GM12891 (cell line): ENCODE data around the gene G6PD.
A peak's percentile ranks its signal among the peaks of the same experiment; 100 is the strongest.

Experiments used
- DNase-seq: peaks from one replicate; pipeline ENCODE4 v3.0.0; 2011; ENCODE audit warnings: low spot score; ENCODE audit not compliant: insufficient read length
- FAIRE-seq: peaks from 2 replicates; lab custom pipeline; 2011; peaks lifted over from hg19 to GRCh38; lab: Jason Lieb, UNC
- PAX5 ChIP-seq: IDR thresholded peaks from 2 replicates; pipeline ENCODE4 v1.6.1; 2011; ENCODE audit warnings: low read length, moderate library complexity, mild to moderate bottlenecking; ENCODE audit not compliant: insufficient read depth, severe bottlenecking
- POLR2A ChIP-seq: IDR thresholded peaks from 2 replicates; pipeline ENCODE4 v1.6.1; 2011; ENCODE audit warnings: low read depth, low read length, control low read depth
- POLR2AphosphoS5 ChIP-seq: IDR thresholded peaks from 2 replicates; pipeline ENCODE4 v1.6.1; 2011; ENCODE audit warnings: low read depth, low read length, control low read depth
- POU2F2 ChIP-seq: IDR thresholded peaks from 2 replicates; pipeline ENCODE4 v1.6.1; 2011; ENCODE audit warnings: low read depth, mild to moderate bottlenecking, control low read depth, low read length, moderate library complexity
- SPI1 ChIP-seq: IDR thresholded peaks from 2 replicates; pipeline ENCODE4 v1.6.1; 2011; ENCODE audit warnings: low read depth, low read length, control low read depth
- TAF1 ChIP-seq: IDR thresholded peaks from 2 replicates; pipeline ENCODE4 v1.6.1; 2011; ENCODE audit warnings: low read depth, low read length, control low read depth

Gene G6PD

DNA sequence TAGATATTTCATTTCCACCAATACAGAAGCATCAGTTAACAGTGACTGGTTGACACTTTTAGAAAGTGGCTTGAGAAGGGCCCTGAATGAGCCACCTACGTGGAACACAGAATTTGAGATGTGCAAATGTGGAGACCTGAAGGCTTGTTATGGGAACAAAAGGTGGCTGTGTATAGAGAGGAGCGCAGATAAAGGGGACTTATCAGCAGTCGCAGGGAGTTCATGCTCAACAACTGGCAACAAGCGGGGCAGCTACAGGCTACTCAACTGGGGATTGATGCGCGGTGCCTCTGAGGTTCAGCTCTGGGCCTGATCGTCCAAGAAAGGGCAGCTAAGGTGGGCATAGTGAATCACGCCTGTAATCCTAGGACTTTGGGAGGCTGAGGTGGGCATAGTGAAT is 27.3 kb downstream of the G6PD start:
- no peak for FAIRE-seq
- TF ChIP-seq TAF1 (no peak), PAX5 (no peak), POLR2A (no peak), POLR2AphosphoS5 (no peak)
- no peak for DNase-seq

GRCh38 chrX:154517101-154517781 is 29.4 kb downstream of the G6PD start:
- DNase-seq (no peak), FAIRE-seq (no peak)
- TF ChIP-seq POLR2A (no peak), POLR2AphosphoS5 (no peak), SPI1 (no peak), POU2F2 (no peak), PAX5 (no peak), TAF1 (no peak)

DNA sequence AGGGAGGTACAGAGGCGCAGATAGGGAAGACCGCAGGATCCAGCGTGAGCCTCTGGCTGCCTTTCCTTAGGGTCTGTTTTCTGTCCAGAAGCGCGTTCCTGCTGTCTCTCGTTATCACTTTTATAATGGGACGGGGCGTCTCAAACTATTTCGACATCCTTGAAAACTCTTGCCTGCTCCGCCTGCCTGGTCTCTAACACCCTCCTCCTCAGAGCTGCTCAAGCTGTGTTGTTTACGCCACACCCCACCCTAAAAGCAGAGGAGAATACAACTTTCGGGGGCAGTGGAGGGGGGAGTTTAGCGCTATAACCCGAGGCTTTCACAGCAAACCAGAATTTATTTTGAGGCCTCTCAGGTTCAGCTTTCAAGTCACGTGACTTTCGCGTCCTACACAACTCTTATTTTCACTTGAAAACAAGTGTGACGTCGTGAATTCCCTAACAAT is 30.0 kb downstream of the G6PD start:
- DNase-seq: no peak

GRCh38 chrX:154515966-154516655 is 30.5 kb downstream of the G6PD start, which contains the start of gene FAM3A:
Gene FAM3A (minus strand): TSS chrX:154516232. CDS start chrX:154515772, 460 bp downstream.
- TF ChIP-seq POU2F2: no peak
- TF ChIP-seq POLR2A: peak; percentile 63
- TF ChIP-seq SPI1: no peak
- TF ChIP-seq POLR2AphosphoS5: peak; percentile 67
- TF ChIP-seq PAX5: no peak
- 0 out of 2 replicates have a peak, but pooled peaks have one; percentile 35 for TF ChIP-seq TAF1

More for the DNA sequence above, 30.0 kb downstream of the G6PD start:
- TF ChIP-seq TAF1 (no peak), PAX5 (no peak), SPI1 (no peak), POLR2A (no peak), POLR2AphosphoS5 (no peak), POU2F2 (no peak)
- peak; percentile 38 for FAIRE-seq

DNA sequence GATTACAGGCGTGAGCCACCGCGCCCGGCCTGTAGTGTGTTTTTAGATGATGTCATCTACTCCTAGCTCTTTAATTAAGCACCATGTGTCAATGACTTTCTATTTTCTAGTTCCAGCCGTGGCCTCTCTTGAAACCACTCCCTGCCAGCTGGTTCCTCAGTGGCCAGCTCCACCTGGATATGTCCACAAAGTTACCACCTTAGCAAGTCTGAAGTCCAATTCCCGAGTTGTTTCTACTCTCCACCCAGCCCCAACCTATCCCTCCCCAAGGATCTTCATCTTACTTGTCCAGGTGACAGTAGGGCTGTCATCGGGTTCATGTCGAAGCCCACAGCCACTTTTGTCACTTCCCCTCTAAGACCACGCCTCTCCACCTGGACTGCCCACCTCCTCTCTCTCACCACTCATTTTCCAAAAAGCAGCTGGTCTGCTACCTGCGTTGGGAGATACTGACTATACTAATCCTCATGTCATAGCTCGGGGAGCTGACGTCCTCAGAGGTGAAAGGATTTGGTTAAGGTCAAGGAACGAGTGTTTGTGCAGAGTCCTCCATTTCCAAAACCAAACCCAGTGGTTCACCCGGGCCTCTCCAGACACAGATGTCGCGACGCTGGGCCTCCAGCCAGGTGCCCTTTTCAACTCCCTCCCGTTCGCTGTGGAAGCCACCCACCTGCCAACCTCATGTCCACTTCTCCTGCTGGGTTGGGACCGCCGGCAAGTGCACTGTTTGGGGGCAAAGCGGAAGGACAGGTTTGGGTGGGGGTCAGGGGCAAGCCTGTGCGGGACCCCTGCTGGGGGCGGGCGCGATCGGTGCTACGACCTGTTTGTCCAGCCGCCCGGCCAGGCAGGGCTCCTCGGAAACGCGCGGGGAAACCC is 31.3 kb downstream of the G6PD start:
- DNase-seq: no peak
- peak; percentile 77 for FAIRE-seq

More at GRCh38 chrX:154515966-154516655, 30.5 kb downstream of the G6PD start, which contains the start of gene FAM3A:
- peak; percentile 98 for FAIRE-seq
- DNase-seq: peak; percentile 67

GRCh38 chrX:154513716-154514115 is 32.9 kb downstream of the G6PD start:
- TF ChIP-seq PAX5 (no peak), POLR2AphosphoS5 (no peak), TAF1 (no peak), POLR2A (no peak), SPI1 (no peak), POU2F2 (no peak)
- DNase-seq: no peak
- no peak for FAIRE-seq

More for the DNA sequence above, 31.3 kb downstream of the G6PD start:
- TF ChIP-seq TAF1: no peak
- TF ChIP-seq SPI1: peak; percentile 74
- TF ChIP-seq PAX5: no peak

DNA sequence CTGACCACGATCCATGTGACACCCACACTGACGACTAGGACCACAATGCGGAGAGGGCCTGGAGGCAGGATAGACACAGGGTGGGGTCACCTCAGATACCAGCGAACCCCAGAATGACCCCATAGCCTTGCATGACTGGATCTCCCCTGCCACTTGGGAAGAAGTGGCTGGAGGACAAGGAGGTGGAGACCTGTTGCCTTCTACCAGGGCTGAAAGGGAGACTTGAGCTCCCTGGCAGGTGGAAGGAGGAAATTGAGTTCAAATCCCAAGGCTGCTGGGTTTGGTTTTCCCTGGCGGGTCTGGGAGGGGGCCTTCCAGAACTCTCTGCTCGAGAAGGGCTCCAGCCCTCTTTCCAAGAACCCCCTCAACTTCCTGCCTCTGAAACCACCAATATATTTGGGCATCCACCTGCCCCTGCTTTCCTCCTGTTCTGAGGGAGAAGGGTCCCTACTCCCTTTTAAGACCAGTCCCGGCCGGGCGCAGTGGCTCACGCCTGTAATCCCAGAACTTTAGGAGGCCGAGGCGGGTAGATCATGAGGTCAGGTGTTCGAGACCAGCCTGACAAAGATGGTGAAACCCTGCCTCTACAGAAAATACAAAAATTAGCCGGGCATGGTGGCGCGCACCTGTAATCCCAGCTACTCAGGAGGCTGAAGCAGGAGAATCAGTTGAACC is 33.6 kb downstream of the G6PD start:
- FAIRE-seq (no peak), DNase-seq (no peak)
- no peak for TF ChIP-seq POLR2AphosphoS5
- no peak for TF ChIP-seq SPI1
- no peak for TF ChIP-seq PAX5
- TF ChIP-seq POLR2A: no peak
- TF ChIP-seq POU2F2: no peak
- no peak for TF ChIP-seq TAF1

GRCh38 chrX:154511761-154512160 is 34.9 kb downstream of the G6PD start:
- DNase-seq (no peak), FAIRE-seq (no peak)
- no peak for TF ChIP-seq POLR2A

DNA sequence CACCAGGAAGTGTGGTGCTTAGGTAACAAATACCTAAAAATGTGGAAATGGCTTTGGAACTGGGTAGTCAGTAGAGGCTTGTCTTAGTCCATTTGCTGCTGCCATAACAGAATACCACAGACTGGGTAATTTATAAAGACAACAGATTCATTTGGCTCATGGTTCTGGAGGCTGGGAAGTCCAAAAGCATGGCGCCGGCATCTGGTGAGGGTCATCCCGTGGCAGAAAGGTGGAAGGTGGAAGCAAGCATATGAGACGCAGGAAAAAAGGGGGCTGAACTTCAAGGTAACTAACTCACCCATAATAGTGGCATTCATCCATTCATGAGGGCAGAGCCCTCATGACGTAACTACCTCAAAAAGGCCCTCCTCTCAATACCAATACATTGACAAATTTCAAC is 37.2 kb downstream of the G6PD start:
- FAIRE-seq (no peak), DNase-seq (no peak)
- TF ChIP-seq SPI1: no peak
- no peak for TF ChIP-seq POLR2AphosphoS5
- no peak for TF ChIP-seq PAX5
- TF ChIP-seq POU2F2: no peak
- no peak for TF ChIP-seq POLR2A
- no peak for TF ChIP-seq TAF1
